ENCODE measurements around the gene ZHX3. TPM values are rescaled to one million over a fixed set of nuclear protein-coding genes. Genes with fewer than 3 reads are reported as not detected.

Gene ZHX3
- total and polyA plus RNA-seq, 9 of the 15 experiments (the other 6 are each of a cell fraction or from before 2014, with no cell fraction given): 0.80 to 14.6 (median 4.9) TPM

DNA sequence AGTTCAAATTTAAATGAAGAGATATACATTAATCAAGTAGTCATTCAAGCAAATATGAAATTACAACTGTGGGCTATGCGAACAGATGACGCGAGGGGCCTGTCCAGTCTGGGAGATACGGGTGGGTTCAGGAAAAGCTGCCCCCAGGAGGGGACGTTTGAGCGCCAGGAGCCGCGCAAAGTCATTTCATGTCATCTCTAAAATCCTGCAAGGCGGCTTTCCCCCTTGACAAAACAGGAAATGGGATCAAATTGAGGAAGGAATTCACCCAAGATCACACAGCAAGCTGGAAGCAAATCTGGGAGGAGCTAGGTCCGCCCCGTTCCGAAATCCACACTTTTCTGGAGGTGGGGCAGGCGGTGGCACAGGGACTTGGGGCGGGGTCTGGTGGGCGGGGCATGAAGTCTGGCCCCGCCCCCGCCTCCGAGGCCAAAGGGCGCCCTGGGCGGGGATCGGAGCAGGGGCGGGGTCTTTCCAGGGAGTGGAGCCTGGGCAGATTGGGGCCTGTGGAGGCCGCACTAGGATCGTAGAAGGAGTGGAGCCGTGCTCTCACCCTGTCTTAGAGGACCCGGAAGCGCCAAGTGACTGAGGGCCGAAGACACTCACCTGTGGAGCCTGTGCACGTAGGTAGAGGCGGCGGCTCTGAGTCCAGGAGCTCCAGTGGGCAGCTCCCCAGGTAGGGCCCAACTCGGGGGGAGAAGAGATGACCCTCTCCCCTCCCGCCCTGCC is 23.0 kb upstream of the ZHX3 start, which contains the start of gene LPIN3 (continued):
- TF ChIP-seq, protein P1, sequence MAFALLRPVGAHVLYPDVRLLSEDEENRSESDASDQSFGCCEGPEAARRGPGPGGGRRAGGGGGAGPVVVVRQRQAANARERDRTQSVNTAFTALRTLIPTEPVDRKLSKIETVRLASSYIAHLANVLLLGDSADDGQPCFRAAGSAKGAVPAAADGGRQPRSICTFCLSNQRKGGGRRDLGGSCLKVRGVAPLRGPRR (CRISPR knock-in tag; IDR thresholded peaks at IDR 0.05): no peak
- TF ChIP-seq SETDB1 (IDR thresholded peaks at IDR 0.05; ENCODE audit: low read length): no peak
- TF ChIP-seq, protein P2, sequence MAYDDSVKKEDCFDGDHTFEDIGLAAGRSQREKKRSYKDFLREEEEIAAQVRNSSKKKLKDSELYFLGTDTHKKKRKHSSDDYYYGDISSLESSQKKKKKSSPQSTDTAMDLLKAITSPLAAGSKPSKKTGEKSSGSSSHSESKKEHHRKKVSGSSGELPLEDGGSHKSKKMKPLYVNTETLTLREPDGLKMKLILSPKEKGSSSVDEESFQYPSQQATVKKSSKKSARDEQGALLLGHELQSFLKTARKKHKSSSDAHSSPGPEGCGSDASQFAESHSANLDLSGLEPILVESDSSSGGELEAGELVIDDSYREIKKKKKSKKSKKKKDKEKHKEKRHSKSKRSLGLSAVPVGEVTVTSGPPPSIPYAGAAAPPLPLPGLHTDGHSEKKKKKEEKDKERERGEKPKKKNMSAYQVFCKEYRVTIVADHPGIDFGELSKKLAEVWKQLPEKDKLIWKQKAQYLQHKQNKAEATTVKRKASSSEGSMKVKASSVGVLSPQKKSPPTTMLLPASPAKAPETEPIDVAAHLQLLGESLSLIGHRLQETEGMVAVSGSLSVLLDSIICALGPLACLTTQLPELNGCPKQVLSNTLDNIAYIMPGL (CRISPR knock-in tag; IDR thresholded peaks at IDR 0.05): no peak
- no peak for TF ChIP-seq ZNF77 (CRISPR knock-in tag; IDR thresholded peaks at IDR 0.05)
- TF ChIP-seq ZNF239 (CRISPR knock-in tag; IDR thresholded peaks at IDR 0.05): no peak
- TF ChIP-seq, protein P3, sequence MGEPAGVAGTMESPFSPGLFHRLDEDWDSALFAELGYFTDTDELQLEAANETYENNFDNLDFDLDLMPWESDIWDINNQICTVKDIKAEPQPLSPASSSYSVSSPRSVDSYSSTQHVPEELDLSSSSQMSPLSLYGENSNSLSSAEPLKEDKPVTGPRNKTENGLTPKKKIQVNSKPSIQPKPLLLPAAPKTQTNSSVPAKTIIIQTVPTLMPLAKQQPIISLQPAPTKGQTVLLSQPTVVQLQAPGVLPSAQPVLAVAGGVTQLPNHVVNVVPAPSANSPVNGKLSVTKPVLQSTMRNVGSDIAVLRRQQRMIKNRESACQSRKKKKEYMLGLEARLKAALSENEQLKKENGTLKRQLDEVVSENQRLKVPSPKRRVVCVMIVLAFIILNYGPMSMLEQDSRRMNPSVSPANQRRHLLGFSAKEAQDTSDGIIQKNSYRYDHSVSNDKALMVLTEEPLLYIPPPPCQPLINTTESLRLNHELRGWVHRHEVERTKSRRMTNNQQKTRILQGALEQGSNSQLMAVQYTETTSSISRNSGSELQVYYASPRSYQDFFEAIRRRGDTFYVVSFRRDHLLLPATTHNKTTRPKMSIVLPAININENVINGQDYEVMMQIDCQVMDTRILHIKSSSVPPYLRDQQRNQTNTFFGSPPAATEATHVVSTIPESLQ (CRISPR knock-in tag; IDR thresholded peaks at IDR 0.05): no peak
- TF ChIP-seq TGIF2 (CRISPR knock-in tag; IDR thresholded peaks at IDR 0.05): no peak
- TF ChIP-seq NFE2 (IDR thresholded peaks at IDR 0.05; ENCODE audit: low read depth): no peak
- TF ChIP-seq KDM2B (CRISPR knock-in tag; IDR thresholded peaks at IDR 0.05): 0 out of 2 replicates have a peak, but pooled peaks have one; percentile 70
- peak; percentile 84 for TF ChIP-seq ELF2 (CRISPR knock-in tag; IDR thresholded peaks at IDR 0.05)
- TF ChIP-seq, protein P4, sequence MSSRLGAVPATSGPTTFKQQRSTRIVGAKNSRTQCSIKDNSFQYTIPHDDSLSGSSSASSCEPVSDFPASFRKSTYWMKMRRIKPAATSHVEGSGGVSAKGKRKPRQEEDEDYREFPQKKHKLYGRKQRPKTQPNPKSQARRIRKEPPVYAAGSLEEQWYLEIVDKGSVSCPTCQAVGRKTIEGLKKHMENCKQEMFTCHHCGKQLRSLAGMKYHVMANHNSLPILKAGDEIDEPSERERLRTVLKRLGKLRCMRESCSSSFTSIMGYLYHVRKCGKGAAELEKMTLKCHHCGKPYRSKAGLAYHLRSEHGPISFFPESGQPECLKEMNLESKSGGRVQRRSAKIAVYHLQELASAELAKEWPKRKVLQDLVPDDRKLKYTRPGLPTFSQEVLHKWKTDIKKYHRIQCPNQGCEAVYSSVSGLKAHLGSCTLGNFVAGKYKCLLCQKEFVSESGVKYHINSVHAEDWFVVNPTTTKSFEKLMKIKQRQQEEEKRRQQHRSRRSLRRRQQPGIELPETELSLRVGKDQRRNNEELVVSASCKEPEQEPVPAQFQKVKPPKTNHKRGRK (tag; IDR thresholded peaks at IDR 0.05): no peak
